Spleen (tissue), 11 donors: ENCODE results near the gene PHACTR2. TPM values are rescaled to one million over a fixed set of nuclear protein-coding genes. Genes with fewer than 3 reads are reported as not detected.

ENCODE experiments used
- DNase-seq: peaks from one replicate; pipeline ENCODE4 v3.0.0-alpha.2; 2020
- H3K27ac ChIP-seq, 8 donors: fragments of 200-600 bp; sonication (generic) in 7 of 8; 1 replicate in 4 of 8; 2 replicates in 4 of 8; pipeline versions ENCODE4 v1.5.0 to v1.8.0; 2016 to 2021; ENCODE audit warnings: inconsistent platforms in 4 of 8, mild to moderate bottlenecking in 4 of 8, moderate library complexity in 1 of 8
- H3K27me3 ChIP-seq, 7 donors: fragments of 200-600 bp; sonication (generic) in 6 of 7; replicated peaks in 1 of 7; 1 replicate in 4 of 7; 2 replicates in 3 of 7; pipeline versions ENCODE4 v1.5.0 to v1.8.0; 2016 to 2021; ENCODE audit warnings: inconsistent platforms in 3 of 7, mild to moderate bottlenecking in 1 of 7
- H3K36me3 ChIP-seq, 6 donors: fragments of 200-600 bp; sonication (generic) in 5 of 6; 1 replicate in 4 of 6; 2 replicates in 2 of 6; pipeline versions ENCODE4 v1.5.0 to v1.8.0; 2016 to 2021; ENCODE audit warnings: inconsistent platforms in 2 of 6
- H3K4me1 ChIP-seq, 6 donors: fragments of 200-600 bp; sonication (generic) in 5 of 6; 1 replicate in 3 of 6; 2 replicates in 3 of 6; pipeline versions ENCODE4 v1.5.0 to v1.8.0; 2016 to 2021; ENCODE audit warnings: inconsistent platforms in 3 of 6
- H3K4me3 ChIP-seq, 8 donors: fragments of 200-600 bp; sonication (generic) in 7 of 8; 1 replicate in 4 of 8; 2 replicates in 4 of 8; pipeline versions ENCODE4 v1.5.0 to v1.8.0; 2016 to 2021; ENCODE audit warnings: inconsistent platforms in 4 of 8, mild to moderate bottlenecking in 4 of 8, moderate library complexity in 2 of 8
- H3K9me3 ChIP-seq, 8 donors: fragments of 200-600 bp; sonication (generic) in 7 of 8; 1 replicate in 4 of 8; 2 replicates in 4 of 8; pipeline versions ENCODE4 v1.5.0 to v1.8.0; 2016 to 2021; ENCODE audit warnings: inconsistent platforms in 4 of 8
- CTCF ChIP-seq, 11 experiments: fragments of 200-600 bp in 7 of 11; fragments of 450-650 bp in 4 of 11; sonication (generic) in 4 of 11; IDR thresholded peaks in 8 of 11; conservative IDR thresholded peaks in 3 of 11; 1 replicate in 7 of 11; 2 replicates in 4 of 11; pipeline versions ENCODE4 v1.4.0 to v1.8.0; 2016 to 2021; ENCODE audit warnings: antibody characterized with exemption in 11 of 11, inconsistent platforms in 4 of 11, mild to moderate bottlenecking in 1 of 11
- POLR2A ChIP-seq, 3 donors: fragments of 450-650 bp; IDR thresholded peaks; one replicate each; pipeline ENCODE4 v1.5.1; 2017; ENCODE audit warnings: antibody characterized with exemption in 3 of 3, mild to moderate bottlenecking in 1 of 3
- POLR2AphosphoS5 ChIP-seq, 3 donors: sonication (generic); formaldehyde crosslinking; IDR thresholded peaks; one replicate each; pipeline ENCODE4 v1.5.1; 2017; ENCODE audit warnings: antibody characterized with exemption in 3 of 3
- WGBS, 5 donors: extraction: QIAGEN DNeasy Blood & Tissue Kit in 3 of 5; methylation state at CpG; one replicate each; pipeline versions ENCODE4 v1.1.5 to v1.1.7; 2013 to 2018; 5-methylcytosine and 5-hydroxymethylcytosine counted together
- intact Hi-C: fragments of 100-400 bp; cut with DNase I; formaldehyde crosslinking; loops from one replicate; pipeline ENCODE4 v1.15.0; 2023; ENCODE audit warnings: low total_unique reads
- polyA plus RNA-seq, 3 donors: library from polyadenylated mRNA; stranded (reverse); fragments of 200-250 nt; gene quantifications; one replicate each; pipeline ENCODE4 v1.2.1, GENCODE V29; 2013
- total RNA-seq, 7 donors: library from RNA; depleted of rRNA in 3 of 7; stranded (reverse); fragments of >200 nt in 3 of 7; fragmentation: NEBNext Ultra II Directional in 4 of 7; extraction: Animal tissue kit (Norgen Biotek cat#: 25700) in 4 of 7; gene quantifications; one replicate each; pipeline versions ENCODE4 v1.1.0 to v1.2.1, GENCODE V29; 2016 to 2021
- donor health status: healthy with polysubstance abuse.
- donor health status: DM: no; HTN: no; CAD: no; lungs with moderate emphysema.
- donor health status: DM: no; HTN: no; CAD: no.
- donor health status: Bipolar disorder and iron deficiency.
- donor health status: healthy.
- donor health status: DM: no; HTN: no; CAD: no.
- donor health status: DM: yes; HTN: yes; CAD: no.

Gene PHACTR2
- total and polyA plus RNA-seq, 10 donors, result 3.5 to 116 (median 76.1) TPM

GRCh38 chr6:143741480-143741879 is 63.7 kb downstream of the PHACTR2 start:
- Histone ChIP-seq H3K4me1 (peaks cover 0 to 52% (median 17%) of the 10 kb centered on the region in 6 donors), H3K36me3 (peaks cover 0 to 5% (median 0%) of the 10 kb centered on the region in 6 donors), H3K27ac (peak overlapping the region in 6 of 8 donors; percentile 19 to 85 (median 68)), H3K27me3 (no peaks in the 10 kb centered on the region), H3K4me3 (no peak overlapping the region), H3K9me3 (no peaks in the 10 kb centered on the region)
- TF ChIP-seq POLR2AphosphoS5 (IDR thresholded peaks at IDR 0.05), result no peak
- no peak for TF ChIP-seq CTCF (IDR thresholded peaks at IDR 0.05 in 8 of 11, conservative IDR thresholded peaks at IDR 0.05 in 3 of 11)
- TF ChIP-seq POLR2A (IDR thresholded peaks at IDR 0.05), result no peak
- 52 to 71% (median 61%) methylated on average over 3 of the region's 3 CpGs for WGBS, 5 donors
- DNase-seq, result no peak
- intact Hi-C loops, result no loop called here

GRCh38 chr6:143742070-143742954 is 64.5 kb downstream of the PHACTR2 start:
- no peak for DNase-seq
- no peaks in the 10 kb centered on the region for H3K27me3 ChIP-seq
- 86 to 96% (median 87%) methylated on average over 6 of the region's 6 CpGs for WGBS, 5 donors
- intact Hi-C loops, result no loop called here
- no peak for TF ChIP-seq CTCF (IDR thresholded peaks at IDR 0.05 in 8 of 11, conservative IDR thresholded peaks at IDR 0.05 in 3 of 11)
- TF ChIP-seq POLR2A (IDR thresholded peaks at IDR 0.05), result no peak
- no peak for TF ChIP-seq POLR2AphosphoS5 (IDR thresholded peaks at IDR 0.05)
- peak overlapping the region in 6 of 8 donors; percentile 11 to 85 (median 68) for H3K27ac ChIP-seq
- no peak overlapping the region for H3K4me3 ChIP-seq
- H3K9me3 ChIP-seq, result no peaks in the 10 kb centered on the region
- H3K36me3 ChIP-seq, result peaks cover 0 to 5% (median 0%) of the 10 kb centered on the region in 6 donors
- H3K4me1 ChIP-seq, result peaks cover 0 to 59% (median 19%) of the 10 kb centered on the region in 6 donors

- Histone ChIP-seq H3K4me3 (peak overlapping the region in 1 of 8 donors; percentile 5), H3K4me1 (peaks cover 0 to 63% (median 20%) of the 10 kb centered on the region in 6 donors), H3K9me3 (no peaks in the 10 kb centered on the region), H3K27ac (peak overlapping the region in 6 of 8 donors; percentile 11 to 85 (median 68)), H3K36me3 (peaks cover 0 to 5% (median 0%) of the 10 kb centered on the region in 6 donors), H3K27me3 (no peaks in the 10 kb centered on the region)
- DNase-seq, result no peak
- TF ChIP-seq CTCF (IDR thresholded peaks at IDR 0.05 in 8 of 11, conservative IDR thresholded peaks at IDR 0.05 in 3 of 11) (no peak), POLR2AphosphoS5 (IDR thresholded peaks at IDR 0.05) (no peak), POLR2A (IDR thresholded peaks at IDR 0.05) (no peak)
- WGBS, 5 donors, result 70 to 85% (median 76%) methylated on average over 3 of the region's 3 CpGs
- intact Hi-C loops, result no loop called here
Measured at GRCh38 chr6:143742955-143743255, 65.1 kb downstream of the PHACTR2 start.
